HG03139 (cell line): ENCODE results near the gene CSKMT.
"Not testable (repeated sequence)": the region's sequence is repeated elsewhere in the genome, so short reads cannot be mapped to it uniquely, and the experiment has no call there.

Experiments
- ATAC-seq: cut with Tn5 transposase; IDR thresholded peaks from one replicate; pipeline ENCODE4 v1.9.1; 2021; ENCODE audit not compliant: unreplicated experiment

The CSKMT gene

DNA sequence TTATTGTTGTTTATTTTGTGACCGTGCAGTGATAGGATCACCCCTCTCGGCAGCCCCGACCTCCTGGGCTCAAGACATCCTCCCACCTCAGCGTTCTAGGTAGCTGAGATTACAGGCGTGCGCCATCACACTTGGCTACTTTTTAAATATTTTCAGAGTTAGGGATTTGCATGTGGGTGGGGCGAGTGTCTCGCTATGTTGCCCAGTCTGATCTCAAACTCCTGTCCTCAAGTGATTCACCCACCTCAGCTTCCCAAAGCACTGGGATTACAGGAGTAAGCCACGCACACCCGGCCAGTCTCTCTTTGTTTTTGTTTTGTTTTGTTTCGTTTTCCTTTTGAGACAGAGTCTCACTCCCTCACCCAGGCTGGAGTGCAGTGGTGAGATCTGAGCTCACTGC is 10.8 kb upstream of the CSKMT start:
- no peak for ATAC-seq

GRCh38 chr11:62656796-62657429 is 8.2 kb upstream of the CSKMT start:
- no peak for ATAC-seq

DNA sequence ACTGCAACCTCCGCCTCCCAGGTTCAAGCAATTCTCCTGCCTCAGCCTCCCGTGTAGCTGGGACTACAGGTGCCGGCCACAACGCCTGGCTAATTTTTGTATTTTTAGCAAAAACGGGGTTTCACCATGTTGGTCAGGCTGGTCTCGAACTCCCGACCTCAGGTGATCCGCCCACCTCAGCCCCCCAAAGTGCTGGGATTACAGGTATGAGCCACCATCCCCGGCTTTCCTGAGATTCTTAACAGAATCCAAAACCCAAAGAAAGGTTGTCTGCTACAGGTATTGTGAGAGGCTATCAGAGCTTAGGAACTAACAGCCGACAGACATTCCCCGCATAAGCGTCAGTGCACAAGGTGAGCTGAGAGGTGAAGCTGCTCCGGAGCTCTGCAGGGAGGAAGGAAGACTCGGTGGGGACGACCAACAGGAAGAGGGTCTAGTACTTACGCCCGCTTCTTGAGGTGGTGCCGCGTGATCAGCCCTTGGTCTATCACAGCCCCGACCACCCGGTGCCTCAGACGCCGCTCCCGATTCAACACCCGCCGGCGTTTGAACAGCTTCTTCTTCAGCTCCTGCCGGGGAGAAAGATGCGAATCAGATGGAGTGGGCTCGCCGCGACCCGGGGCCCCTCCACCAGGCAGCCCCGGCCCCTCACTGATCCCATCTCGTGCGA is 572 bp upstream of the CSKMT start:
- peak; percentile 16 for ATAC-seq

- ATAC-seq: peak; percentile 12
Measured at GRCh38 chr11:62665599-62666258, 617 bp downstream of the CSKMT start.

GRCh38 chr11:62666259-62666926 is 1.3 kb downstream of the CSKMT start:
- ATAC-seq: no peak

GRCh38 chr11:62667460-62667859 is 2.3 kb downstream of the CSKMT start:
- ATAC-seq: no peak

GRCh38 chr11:62669420-62670161 is 4.5 kb downstream of the CSKMT start:
- ATAC-seq: no peak

DNA sequence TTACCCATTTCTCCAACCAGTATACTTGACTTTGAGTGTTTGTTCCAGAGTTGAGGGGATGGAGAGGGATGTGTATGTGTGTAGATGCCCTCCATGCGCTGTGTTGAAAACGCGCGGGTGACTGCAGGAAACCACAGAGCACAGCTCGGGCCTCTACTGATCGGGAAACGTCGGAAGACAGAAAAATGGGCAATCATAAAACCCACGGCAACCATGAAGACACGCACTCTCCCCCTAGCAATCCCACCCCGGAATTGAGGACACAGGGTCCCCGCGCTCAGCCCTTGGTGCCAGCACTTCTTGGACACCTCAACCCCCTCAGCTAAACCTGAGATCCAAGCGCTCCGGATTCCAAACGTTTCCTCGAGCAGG is 6.1 kb downstream of the CSKMT start:
- ATAC-seq: no peak

GRCh38 chr11:62671608-62672389 is 6.7 kb downstream of the CSKMT start, which contains the start of the genes LBHD1 and UQCC3:
Gene LBHD1 (minus strand): TSS chr11:62672267. CDS start chr11:62670031, 2,236 bp downstream.
Gene UQCC3 (plus strand): TSS chr11:62671673. CDS start chr11:62671746, 73 bp downstream.
- ATAC-seq: peak; percentile 46

DNA sequence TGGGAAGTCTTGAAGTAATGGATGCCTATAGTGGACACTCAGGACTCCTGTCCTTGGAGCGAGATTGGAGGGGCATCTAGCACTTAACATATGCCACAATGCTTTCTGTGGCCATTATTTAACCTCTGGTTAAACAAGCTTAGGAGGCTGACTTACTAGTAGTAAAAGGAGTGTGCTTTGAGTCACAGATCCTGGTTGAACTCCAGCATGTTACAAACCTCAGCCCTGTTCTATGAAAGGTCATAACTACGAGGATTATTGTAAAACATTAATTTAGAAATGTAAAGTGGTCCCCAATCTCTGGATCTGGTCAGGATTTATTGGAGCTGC is 8.0 kb downstream of the CSKMT start:
- no peak for ATAC-seq

DNA sequence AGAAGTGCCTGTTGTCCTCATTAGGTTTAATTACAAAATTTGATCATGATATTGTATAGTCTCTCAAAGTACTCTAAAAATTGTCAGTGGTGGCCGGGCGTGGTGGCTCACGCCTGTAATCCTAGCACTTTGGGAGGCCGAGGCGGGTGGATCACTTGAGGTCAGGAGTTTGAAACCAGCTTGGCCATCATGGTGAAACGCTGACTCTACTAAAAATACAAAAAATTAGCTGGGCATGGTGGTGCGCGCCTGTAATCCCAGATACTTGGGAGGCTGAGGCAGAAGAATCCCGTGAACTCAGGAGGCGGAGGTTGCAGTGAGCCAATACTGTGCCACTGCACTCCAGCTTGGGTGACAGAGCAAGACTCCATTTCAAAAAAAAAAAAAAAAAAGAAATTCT is 10.3 kb downstream of the CSKMT start:
- not testable (repeated sequence) for ATAC-seq

DNA sequence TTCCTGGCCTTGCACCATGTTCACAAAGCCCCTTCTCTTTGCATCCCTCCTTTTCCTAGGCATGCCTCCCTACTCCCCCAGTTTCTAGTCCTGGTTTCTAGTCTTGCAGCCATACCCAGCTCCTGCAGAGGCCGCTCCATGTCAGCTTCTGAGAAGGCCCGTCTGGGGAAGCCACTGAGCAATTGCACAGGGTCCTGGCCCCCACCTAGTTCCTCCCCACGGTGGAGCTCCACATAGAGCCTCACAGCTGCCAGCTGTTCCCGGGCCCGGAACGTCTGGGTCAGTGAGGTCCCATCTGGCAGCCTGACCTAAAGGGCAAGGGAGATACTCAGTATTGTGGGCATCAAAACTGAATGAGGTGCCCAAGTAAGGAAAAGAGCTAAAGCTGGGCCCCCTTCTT is 11.6 kb downstream of the CSKMT start:
- ATAC-seq: no peak

DNA sequence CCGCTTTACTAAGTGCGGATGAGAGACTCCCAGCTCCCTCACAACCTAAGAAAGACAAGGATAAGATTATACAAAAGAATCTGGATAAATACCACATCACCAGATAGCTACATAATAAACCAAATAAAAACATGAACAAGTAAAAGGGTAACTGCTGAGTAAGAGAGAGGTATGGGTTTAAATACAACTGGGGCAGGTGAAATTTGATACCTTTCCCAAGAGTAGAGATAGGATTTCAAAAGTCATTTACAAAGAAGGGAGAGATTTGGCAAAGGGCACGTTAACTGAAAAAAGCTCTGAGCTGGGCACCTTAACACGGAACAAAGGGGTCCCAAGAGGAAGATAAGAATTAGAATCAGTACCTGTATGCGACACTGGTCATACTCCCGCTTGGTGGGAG is 12.0 kb downstream of the CSKMT start:
- ATAC-seq: no peak

DNA sequence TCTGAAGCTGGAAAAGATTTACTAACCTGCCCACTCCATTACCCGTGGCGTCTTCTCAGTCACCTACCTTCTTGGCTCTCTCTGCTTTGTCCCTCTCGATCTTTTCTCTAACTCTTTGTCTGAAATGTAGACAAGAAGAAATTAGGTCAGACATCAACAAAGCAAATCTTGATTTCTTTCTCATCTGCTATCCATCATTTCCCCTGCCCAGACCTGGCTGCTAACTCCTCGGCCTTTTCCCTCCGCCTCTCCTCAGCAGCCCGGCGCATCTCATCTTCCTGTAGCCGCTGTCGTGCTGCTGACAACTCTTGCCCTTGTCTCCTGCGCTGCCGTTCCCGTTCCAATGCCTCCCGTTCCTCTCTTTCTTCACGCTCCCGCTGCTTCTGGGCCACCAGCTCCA is 12.6 kb downstream of the CSKMT start:
- ATAC-seq: no peak

DNA sequence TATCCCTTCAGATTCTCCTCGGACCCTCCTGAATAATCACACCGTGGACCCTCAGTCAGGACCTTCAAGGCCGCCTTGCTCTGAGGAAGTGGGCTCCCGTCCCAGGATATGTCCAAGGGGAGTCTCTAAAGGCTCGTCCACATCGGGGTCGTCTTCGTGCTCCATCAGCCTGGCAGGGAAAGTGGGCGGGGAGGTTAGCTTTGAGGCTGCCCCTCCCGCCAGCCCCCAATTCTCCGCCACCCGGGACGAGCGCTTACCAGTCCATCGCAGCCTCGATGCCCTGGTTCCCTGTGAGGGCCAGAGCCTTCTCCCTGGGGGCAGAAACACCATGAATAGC is 13.3 kb downstream of the CSKMT start:
- ATAC-seq: no peak

- ATAC-seq: peak; percentile 68
Measured at GRCh38 chr11:62678770-62679696, 13.9 kb downstream of the CSKMT start, which contains the start of gene UBXN1. Gene UBXN1 (minus strand): TSS chr11:62679073. CDS start chr11:62678923, 150 bp downstream.

GRCh38 chr11:62680825-62681240 is 15.7 kb downstream of the CSKMT start:
- ATAC-seq: no peak

DNA sequence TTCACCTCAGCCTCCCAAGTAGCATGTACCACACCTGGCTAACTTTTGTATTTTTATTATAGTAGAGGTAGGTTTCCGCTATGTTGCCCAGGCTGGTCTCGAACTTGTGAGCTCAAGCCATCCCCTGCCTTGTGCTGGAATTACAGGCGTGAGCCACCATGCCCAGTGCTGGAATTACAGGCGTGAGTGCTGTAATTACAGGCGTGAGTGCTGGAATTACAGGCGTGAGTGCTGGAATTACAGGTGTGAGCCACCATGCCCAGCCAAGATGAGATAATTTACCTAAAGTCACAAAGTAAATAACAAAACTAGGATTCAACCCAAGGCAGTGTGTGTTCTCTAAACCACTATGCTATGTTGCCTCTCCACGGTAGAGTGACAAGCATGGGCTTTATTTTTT is 17.4 kb downstream of the CSKMT start:
- ATAC-seq: no peak
